GM19035 (cell line): ENCODE measurements around the gene SIT1.

Experiments used
- ATAC-seq: cut with Tn5 transposase; IDR thresholded peaks from one replicate; pipeline ENCODE4 v1.9.1; 2021; ENCODE audit not compliant: unreplicated experiment

SIT1 gene

GRCh38 chr9:35650341-35651158, at the start of gene SIT1:
Gene SIT1, minus strand, starts transcription at chr9:35650931. Its CDS starts 78 bp downstream, at chr9:35650853.
- ATAC-seq = no peak

GRCh38 chr9:35700031-35700430, 49.3 kb upstream of the SIT1 start:
- no peak for ATAC-seq

GRCh38 chr9:35698231-35698630, 47.5 kb upstream of the SIT1 start:
- no peak for ATAC-seq

- ATAC-seq = no peak
Observed at GRCh38 chr9:35697486-35697885, 46.8 kb upstream of the SIT1 start.

- ATAC-seq = peak; percentile 75
Observed at GRCh38 chr9:35696520-35697215, 45.9 kb upstream of the SIT1 start.

- ATAC-seq = no peak
Observed at GRCh38 chr9:35695943-35696401, 45.2 kb upstream of the SIT1 start.

GRCh38 chr9:35691757-35692301, 41.1 kb upstream of the SIT1 start:
- ATAC-seq = no peak

GRCh38 chr9:35691334-35691650, 40.6 kb upstream of the SIT1 start:
- ATAC-seq = no peak

GRCh38 chr9:35690614-35691333, 40.0 kb upstream of the SIT1 start:
- ATAC-seq = no peak

- ATAC-seq = no peak
Observed at GRCh38 chr9:35690294-35690613, 39.5 kb upstream of the SIT1 start.

- ATAC-seq = no peak
Observed at GRCh38 chr9:35689542-35690293, 39.0 kb upstream of the SIT1 start, which contains the start of gene TPM2. Gene TPM2, minus strand, starts transcription at chr9:35689925. Its CDS starts 108 bp downstream, at chr9:35689817.

GRCh38 chr9:35688558-35689541, 38.1 kb upstream of the SIT1 start:
- ATAC-seq = no peak

- ATAC-seq = no peak
Observed at GRCh38 chr9:35687972-35688557, 37.3 kb upstream of the SIT1 start.

- no peak for ATAC-seq
Observed at GRCh38 chr9:35687306-35687705, 36.6 kb upstream of the SIT1 start.

- ATAC-seq = no peak
Observed at GRCh38 chr9:35686222-35687203, 35.8 kb upstream of the SIT1 start.

GRCh38 chr9:35685506-35685905, 34.8 kb upstream of the SIT1 start:
- no peak for ATAC-seq

GRCh38 chr9:35684921-35685320, 34.2 kb upstream of the SIT1 start:
- ATAC-seq = no peak

- ATAC-seq = no peak
Observed at GRCh38 chr9:35683323-35683722, 32.6 kb upstream of the SIT1 start.
